ENCODE measurements around the gene LRRC55.

LRRC55 gene

DNA sequence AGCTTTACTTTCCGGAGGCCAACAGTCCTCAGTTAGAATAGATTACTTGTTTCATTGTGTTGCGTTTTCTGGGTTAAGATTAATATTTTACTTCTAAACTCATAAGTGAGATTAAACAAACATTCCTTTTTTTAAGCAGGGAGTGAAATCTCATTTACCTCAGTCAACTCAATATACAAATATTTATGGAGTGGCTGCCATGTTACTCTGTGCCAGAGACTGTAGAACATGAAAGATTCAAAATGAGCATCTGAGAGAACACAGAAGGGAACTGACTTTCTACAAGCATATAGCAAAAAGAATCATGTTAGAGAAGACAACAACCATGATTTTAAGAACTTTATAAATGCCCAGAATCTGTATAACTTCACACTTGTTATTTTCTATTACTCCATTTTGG, 3.4 kb upstream of the LRRC55 start:
- no peak for ATAC-seq
- H3K27me3 Mint-ChIP-seq = peaks cover 37% of the 10 kb centered on the region
- H3K9me3 Mint-ChIP-seq = no peaks in the 10 kb centered on the region
- H3K27ac Mint-ChIP-seq = no peak overlapping the region
- no peaks in the 10 kb centered on the region for H3K36me3 Mint-ChIP-seq
- H3K4me1 Mint-ChIP-seq = no peaks in the 10 kb centered on the region
- no peak overlapping the region for H3K4me3 Mint-ChIP-seq

GRCh38 chr11:57179681-57180080, 2.1 kb upstream of the LRRC55 start:
- Mint-ChIP-seq H3K27ac (no peak overlapping the region), H3K9me3 (no peaks in the 10 kb centered on the region), H3K36me3 (no peaks in the 10 kb centered on the region), H3K4me3 (no peak overlapping the region), H3K27me3 (peaks cover 37% of the 10 kb centered on the region), H3K4me1 (no peaks in the 10 kb centered on the region)
- no peak for ATAC-seq

- Mint-ChIP-seq H3K36me3 (no peaks in the 10 kb centered on the region), H3K27ac (no peak overlapping the region), H3K27me3 (peaks cover 37% of the 10 kb centered on the region), H3K9me3 (no peaks in the 10 kb centered on the region), H3K4me1 (no peaks in the 10 kb centered on the region), H3K4me3 (no peak overlapping the region)
- peak; percentile 10 for ATAC-seq
These were observed 1.6 kb upstream of the LRRC55 start for GRCh38 chr11:57180081-57180561.

- no peaks in the 10 kb centered on the region for H3K36me3 Mint-ChIP-seq
- peaks cover 28% of the 10 kb centered on the region for H3K27me3 Mint-ChIP-seq
- no peaks in the 10 kb centered on the region for H3K9me3 Mint-ChIP-seq
- H3K27ac Mint-ChIP-seq = no peak overlapping the region
- no peaks in the 10 kb centered on the region for H3K4me1 Mint-ChIP-seq
- no peak overlapping the region for H3K4me3 Mint-ChIP-seq
- ATAC-seq = no peak
These were observed 789 bp upstream of the LRRC55 start for GRCh38 chr11:57180964-57181363.

DNA sequence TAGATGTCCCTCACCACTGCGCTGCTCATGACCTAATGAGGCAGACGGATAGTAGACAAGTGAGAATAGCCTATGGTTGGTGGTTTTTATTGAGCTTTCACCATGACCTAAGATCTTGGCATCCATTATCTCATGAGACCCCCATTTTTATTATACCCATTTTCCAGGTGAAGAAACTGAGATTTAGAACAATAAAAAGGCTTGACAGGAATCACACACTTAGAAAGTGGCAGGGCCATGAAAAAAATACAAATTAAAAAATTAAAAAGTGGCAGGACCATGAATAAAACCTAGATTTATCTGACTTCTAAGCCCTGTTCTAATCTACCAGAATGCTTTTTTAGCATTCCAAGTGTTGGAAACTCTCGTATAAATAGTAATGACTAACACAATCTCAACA, 1.1 kb downstream of the LRRC55 start:
- no peak for ATAC-seq
- Mint-ChIP-seq H3K4me1 (no peaks in the 10 kb centered on the region), H3K27ac (no peak overlapping the region), H3K9me3 (no peaks in the 10 kb centered on the region), H3K36me3 (no peaks in the 10 kb centered on the region), H3K27me3 (peaks cover 23% of the 10 kb centered on the region), H3K4me3 (no peak overlapping the region)

GRCh38 chr11:57190548-57190947, 8.8 kb downstream of the LRRC55 start:
- no peaks in the 10 kb centered on the region for H3K36me3 Mint-ChIP-seq
- ATAC-seq = no peak
- peaks cover 4% of the 10 kb centered on the region for H3K9me3 Mint-ChIP-seq
- no peak overlapping the region for H3K27ac Mint-ChIP-seq
- no peaks in the 10 kb centered on the region for H3K4me1 Mint-ChIP-seq
- H3K27me3 Mint-ChIP-seq = no peaks in the 10 kb centered on the region
- H3K4me3 Mint-ChIP-seq = no peak overlapping the region

GRCh38 chr11:57191311-57192219, 9.8 kb downstream of the LRRC55 start:
- no peak for ATAC-seq
- no peak overlapping the region for H3K27ac Mint-ChIP-seq
- H3K9me3 Mint-ChIP-seq = peaks cover 4% of the 10 kb centered on the region
- no peaks in the 10 kb centered on the region for H3K27me3 Mint-ChIP-seq
- no peaks in the 10 kb centered on the region for H3K4me1 Mint-ChIP-seq
- no peak overlapping the region for H3K4me3 Mint-ChIP-seq
- no peaks in the 10 kb centered on the region for H3K36me3 Mint-ChIP-seq

- H3K36me3 Mint-ChIP-seq = no peaks in the 10 kb centered on the region
- H3K9me3 Mint-ChIP-seq = peaks cover 4% of the 10 kb centered on the region
- H3K27ac Mint-ChIP-seq = no peak overlapping the region
- H3K4me3 Mint-ChIP-seq = no peak overlapping the region
- ATAC-seq = no peak
- H3K27me3 Mint-ChIP-seq = no peaks in the 10 kb centered on the region
- H3K4me1 Mint-ChIP-seq = no peaks in the 10 kb centered on the region
These were observed 10.6 kb downstream of the LRRC55 start for GRCh38 chr11:57192316-57192715.

DNA sequence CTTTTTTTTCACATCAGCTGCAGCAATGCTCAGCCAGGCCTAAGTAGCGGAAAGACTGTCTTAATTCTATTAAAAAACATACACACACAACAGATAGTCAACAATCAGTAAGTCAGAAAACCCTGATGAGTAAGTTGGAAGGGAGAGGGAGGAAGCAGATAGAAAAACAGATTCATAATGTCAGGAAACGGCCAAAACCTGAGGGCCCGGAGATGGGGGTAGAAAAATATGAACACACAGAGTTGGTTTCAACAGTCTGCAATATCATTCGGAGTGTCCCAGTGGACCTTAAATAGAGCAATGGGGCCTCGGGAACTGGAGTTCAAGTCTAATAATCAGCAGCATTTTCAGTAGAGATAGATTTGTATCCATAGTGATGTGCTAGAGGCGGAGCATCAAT, 14.8 kb downstream of the LRRC55 start:
- ATAC-seq = no peak
- no peaks in the 10 kb centered on the region for H3K36me3 Mint-ChIP-seq
- no peak overlapping the region for H3K4me3 Mint-ChIP-seq
- no peak overlapping the region for H3K27ac Mint-ChIP-seq
- H3K9me3 Mint-ChIP-seq = peaks cover 4% of the 10 kb centered on the region
- H3K4me1 Mint-ChIP-seq = no peaks in the 10 kb centered on the region
- no peaks in the 10 kb centered on the region for H3K27me3 Mint-ChIP-seq

- Mint-ChIP-seq H3K4me1 (no peaks in the 10 kb centered on the region), H3K4me3 (no peak overlapping the region), H3K9me3 (peaks cover 4% of the 10 kb centered on the region), H3K27me3 (no peaks in the 10 kb centered on the region), H3K36me3 (no peaks in the 10 kb centered on the region), H3K27ac (no peak overlapping the region)
- no peak for ATAC-seq
These were observed 16.0 kb downstream of the LRRC55 start for GRCh38 chr11:57197762-57198161.

GRCh38 chr11:57199330-57199729, 17.6 kb downstream of the LRRC55 start:
- H3K27me3 Mint-ChIP-seq = peaks cover 6% of the 10 kb centered on the region
- no peak for ATAC-seq
- H3K4me3 Mint-ChIP-seq = no peak overlapping the region
- H3K36me3 Mint-ChIP-seq = no peaks in the 10 kb centered on the region
- H3K4me1 Mint-ChIP-seq = no peaks in the 10 kb centered on the region
- H3K27ac Mint-ChIP-seq = no peak overlapping the region
- no peaks in the 10 kb centered on the region for H3K9me3 Mint-ChIP-seq

DNA sequence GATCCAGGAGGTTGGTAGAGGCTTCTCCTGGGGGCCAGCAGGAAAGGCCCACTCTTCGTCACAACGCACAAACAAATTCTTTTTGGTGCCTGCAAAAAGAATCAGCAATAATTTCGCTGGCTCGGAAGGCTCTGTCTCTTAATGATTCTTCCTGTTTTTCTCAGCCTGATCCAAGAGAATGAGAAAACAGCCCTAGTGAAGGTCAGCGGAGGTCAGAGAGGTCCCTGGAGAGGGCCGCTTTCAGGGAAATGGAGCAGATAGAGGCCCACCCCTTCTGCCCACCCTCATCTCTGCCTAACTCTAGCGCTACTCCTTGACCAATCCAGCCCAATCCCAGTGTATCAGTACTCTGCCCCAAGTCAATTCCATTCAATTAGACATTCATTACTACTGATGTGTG, 19.2 kb downstream of the LRRC55 start:
- Mint-ChIP-seq H3K4me3 (no peak overlapping the region), H3K9me3 (no peaks in the 10 kb centered on the region), H3K27ac (no peak overlapping the region), H3K27me3 (peaks cover 13% of the 10 kb centered on the region), H3K4me1 (no peaks in the 10 kb centered on the region), H3K36me3 (no peaks in the 10 kb centered on the region)
- ATAC-seq = no peak

DNA sequence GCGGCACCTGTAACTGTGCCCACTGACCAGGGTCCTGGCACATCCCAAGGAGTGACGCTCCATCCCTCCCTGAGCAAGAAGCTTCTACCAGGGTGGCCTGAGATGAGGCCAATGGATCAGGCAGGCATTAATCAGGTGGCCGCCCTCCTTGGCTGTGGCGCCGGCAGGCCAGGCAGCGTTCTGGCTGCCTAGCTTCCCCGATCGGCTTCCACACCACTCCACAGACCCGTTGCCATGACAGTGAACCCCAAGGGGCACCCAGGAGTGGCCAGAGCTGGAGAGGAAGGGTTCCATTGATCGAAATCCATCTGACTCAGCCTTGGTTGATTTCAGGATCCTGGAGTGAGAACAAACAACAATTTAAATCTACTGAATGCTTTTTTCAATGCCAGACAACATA, 20.5 kb downstream of the LRRC55 start:
- H3K36me3 Mint-ChIP-seq = no peaks in the 10 kb centered on the region
- no peaks in the 10 kb centered on the region for H3K9me3 Mint-ChIP-seq
- H3K4me3 Mint-ChIP-seq = no peak overlapping the region
- no peaks in the 10 kb centered on the region for H3K4me1 Mint-ChIP-seq
- no peak for ATAC-seq
- H3K27ac Mint-ChIP-seq = no peak overlapping the region
- H3K27me3 Mint-ChIP-seq = peaks cover 25% of the 10 kb centered on the region

GRCh38 chr11:57203359-57203758, 21.6 kb downstream of the LRRC55 start:
- Mint-ChIP-seq H3K27me3 (peaks cover 25% of the 10 kb centered on the region), H3K9me3 (no peaks in the 10 kb centered on the region), H3K27ac (no peak overlapping the region), H3K36me3 (no peaks in the 10 kb centered on the region), H3K4me3 (no peak overlapping the region), H3K4me1 (no peaks in the 10 kb centered on the region)
- ATAC-seq = no peak

DNA sequence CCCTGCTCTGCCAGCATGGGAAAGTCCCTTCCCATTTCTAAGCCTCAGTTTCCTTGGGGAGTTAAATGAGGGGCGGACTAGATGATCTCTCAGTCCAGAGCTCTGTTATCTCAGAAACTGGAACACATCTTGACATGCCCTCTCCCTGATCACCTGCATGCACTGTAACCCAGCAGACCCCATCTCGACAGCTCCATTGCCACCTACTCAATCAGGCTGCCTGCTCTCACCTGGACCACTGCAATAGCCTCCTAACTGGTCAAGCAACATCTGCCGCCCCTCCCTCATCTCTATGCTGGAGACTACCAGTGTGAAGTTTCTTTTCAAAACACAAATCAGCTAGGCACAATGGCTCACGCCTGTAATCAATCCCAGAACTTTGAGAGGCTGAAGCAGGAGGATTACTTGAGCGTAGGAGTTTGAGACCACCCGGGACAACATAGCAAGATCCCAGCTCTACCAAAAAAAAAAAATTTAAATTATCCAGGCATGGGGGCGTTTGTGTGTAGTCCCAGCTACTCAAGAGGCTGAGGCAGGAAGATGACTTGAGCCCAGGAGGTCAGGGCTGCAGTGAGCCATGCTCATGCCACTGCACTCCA, 22.2 kb downstream of the LRRC55 start:
- no peak for ATAC-seq
- Mint-ChIP-seq H3K27me3 (peaks cover 25% of the 10 kb centered on the region), H3K4me3 (no peak overlapping the region), H3K36me3 (no peaks in the 10 kb centered on the region), H3K9me3 (no peaks in the 10 kb centered on the region), H3K27ac (no peak overlapping the region), H3K4me1 (no peaks in the 10 kb centered on the region)

DNA sequence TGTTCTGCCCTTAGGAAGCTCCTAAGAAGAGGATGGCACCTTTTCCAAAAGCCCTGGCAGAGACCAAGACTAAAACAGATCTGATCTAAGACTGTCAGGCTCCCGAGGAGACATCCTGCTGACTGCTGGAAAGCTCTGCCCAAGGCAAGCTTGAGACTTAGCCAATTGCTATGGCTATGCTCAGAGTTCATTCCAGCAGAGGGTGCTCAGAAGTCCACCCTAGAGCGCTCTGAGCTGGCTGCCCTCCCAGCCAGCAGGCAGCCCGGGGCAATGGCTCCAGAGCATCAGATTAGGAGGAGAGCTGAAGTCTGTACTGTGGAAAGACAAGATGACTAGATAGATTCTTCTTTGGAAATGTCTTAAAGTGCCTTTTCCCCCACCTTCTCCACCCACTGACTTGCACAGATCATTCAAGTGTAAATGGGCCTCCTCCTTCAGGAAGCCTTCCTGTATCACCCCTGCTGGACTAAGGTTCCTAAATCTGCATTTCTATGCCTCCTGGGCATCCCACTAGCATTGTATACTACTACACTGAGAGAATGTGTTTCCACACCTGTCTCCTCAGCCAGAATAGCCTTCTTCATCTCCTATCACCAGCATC, 23.4 kb downstream of the LRRC55 start:
- Mint-ChIP-seq H3K4me3 (no peak overlapping the region), H3K4me1 (no peaks in the 10 kb centered on the region), H3K27ac (no peak overlapping the region), H3K27me3 (peaks cover 25% of the 10 kb centered on the region), H3K9me3 (no peaks in the 10 kb centered on the region), H3K36me3 (no peaks in the 10 kb centered on the region)
- ATAC-seq = no peak
